ENCODE measurements around the gene MACC1. TPM values are rescaled to one million over a fixed set of nuclear protein-coding genes. Genes with fewer than 3 reads are reported as not detected.

Gene MACC1
- total and polyA plus RNA-seq, 2 of the 13 experiments (the other 11 are each of a cell fraction or from before 2014, with no cell fraction given), result 0.04 TPM; not detected in 1

DNA sequence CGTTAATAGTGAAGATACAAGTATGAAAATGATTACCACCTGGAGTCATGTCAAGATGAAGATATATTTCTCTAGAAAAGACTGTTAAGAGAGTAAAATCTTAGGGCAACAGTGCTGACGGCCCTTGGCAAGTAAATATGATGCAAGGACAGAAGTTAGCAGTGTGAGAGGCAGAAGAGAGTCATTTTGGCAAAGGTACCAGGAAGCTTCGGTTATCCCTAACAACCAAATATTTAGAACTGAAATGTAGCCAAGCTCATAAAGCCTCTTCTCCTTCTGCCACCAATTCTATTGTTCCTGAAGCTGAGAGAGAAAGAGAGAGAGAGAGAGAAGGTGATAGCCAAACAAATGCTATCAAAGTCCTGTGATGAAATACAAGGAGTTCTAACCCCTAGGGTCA, 109.6 kb downstream of the MACC1 start:
- TF ChIP-seq SCMH1 (CRISPR knock-in tag; IDR thresholded peaks at IDR 0.05; ENCODE audit: borderline replicate concordance) (no peak), ZBTB4 (CRISPR knock-in tag; IDR thresholded peaks at IDR 0.05; ENCODE audit: borderline replicate concordance) (no peak), ZNF468 (CRISPR knock-in tag; IDR thresholded peaks at IDR 0.05) (no peak), ZNF260 (CRISPR knock-in tag; IDR thresholded peaks at IDR 0.05; ENCODE audit: borderline replicate concordance, low read depth) (no peak), ZNF547 (CRISPR knock-in tag; IDR thresholded peaks at IDR 0.05) (no peak), SATB2 (CRISPR knock-in tag; IDR thresholded peaks at IDR 0.05) (no peak), ZNF230 (CRISPR knock-in tag; IDR thresholded peaks at IDR 0.05) (no peak), GLI4 (CRISPR knock-in tag; IDR thresholded peaks at IDR 0.05; ENCODE audit: borderline replicate concordance) (no peak), KLF16 (CRISPR knock-in tag; IDR thresholded peaks at IDR 0.05) (no peak), ATF7 (IDR thresholded peaks at IDR 0.05) (no peak), ATF7 (CRISPR knock-in tag; IDR thresholded peaks at IDR 0.05) (no peak), TOPORS (CRISPR knock-in tag; IDR thresholded peaks at IDR 0.05) (no peak), ARNT (IDR thresholded peaks at IDR 0.05) (no peak)
- TF ChIP-seq, protein P1, sequence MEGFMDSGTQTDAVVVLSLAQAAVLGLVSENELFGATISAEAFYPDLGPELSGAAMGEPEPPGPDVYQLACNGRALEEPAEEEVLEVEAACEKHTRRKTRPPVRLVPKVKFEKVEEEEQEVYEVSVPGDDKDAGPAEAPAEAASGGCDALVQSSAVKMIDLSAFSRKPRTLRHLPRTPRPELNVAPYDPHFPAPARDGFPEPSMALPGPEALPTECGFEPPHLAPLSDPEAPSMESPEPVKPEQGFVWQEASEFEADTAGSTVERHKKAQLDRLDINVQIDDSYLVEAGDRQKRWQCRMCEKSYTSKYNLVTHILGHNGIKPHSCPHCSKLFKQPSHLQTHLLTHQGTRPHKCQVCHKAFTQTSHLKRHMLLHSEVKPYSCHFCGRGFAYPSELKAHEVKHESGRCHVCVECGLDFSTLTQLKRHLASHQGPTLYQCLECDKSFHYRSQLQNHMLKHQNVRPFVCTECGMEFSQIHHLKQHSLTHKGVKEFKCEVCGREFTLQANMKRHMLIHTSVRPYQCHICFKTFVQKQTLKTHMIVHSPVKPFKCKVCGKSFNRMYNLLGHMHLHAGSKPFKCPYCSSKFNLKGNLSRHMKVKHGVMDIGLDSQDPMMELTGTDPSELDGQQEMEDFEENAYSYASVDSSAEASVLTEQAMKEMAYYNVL (CRISPR knock-in tag; IDR thresholded peaks at IDR 0.05; ENCODE audit: borderline replicate concordance), result no peak
- TF ChIP-seq, protein P2, sequence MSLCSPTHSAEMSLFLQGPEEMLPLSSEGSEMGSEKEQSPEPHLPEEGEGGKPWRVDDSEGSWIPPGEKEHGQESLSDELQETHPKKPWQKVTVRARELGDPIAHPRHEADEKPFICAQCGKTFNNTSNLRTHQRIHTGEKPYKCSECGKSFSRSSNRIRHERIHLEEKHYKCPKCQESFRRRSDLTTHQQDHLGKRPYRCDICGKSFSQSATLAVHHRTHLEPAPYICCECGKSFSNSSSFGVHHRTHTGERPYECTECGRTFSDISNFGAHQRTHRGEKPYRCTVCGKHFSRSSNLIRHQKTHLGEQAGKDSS (CRISPR knock-in tag; IDR thresholded peaks at IDR 0.05; ENCODE audit: borderline replicate concordance, low read depth), result no peak
- TF ChIP-seq, protein P3, sequence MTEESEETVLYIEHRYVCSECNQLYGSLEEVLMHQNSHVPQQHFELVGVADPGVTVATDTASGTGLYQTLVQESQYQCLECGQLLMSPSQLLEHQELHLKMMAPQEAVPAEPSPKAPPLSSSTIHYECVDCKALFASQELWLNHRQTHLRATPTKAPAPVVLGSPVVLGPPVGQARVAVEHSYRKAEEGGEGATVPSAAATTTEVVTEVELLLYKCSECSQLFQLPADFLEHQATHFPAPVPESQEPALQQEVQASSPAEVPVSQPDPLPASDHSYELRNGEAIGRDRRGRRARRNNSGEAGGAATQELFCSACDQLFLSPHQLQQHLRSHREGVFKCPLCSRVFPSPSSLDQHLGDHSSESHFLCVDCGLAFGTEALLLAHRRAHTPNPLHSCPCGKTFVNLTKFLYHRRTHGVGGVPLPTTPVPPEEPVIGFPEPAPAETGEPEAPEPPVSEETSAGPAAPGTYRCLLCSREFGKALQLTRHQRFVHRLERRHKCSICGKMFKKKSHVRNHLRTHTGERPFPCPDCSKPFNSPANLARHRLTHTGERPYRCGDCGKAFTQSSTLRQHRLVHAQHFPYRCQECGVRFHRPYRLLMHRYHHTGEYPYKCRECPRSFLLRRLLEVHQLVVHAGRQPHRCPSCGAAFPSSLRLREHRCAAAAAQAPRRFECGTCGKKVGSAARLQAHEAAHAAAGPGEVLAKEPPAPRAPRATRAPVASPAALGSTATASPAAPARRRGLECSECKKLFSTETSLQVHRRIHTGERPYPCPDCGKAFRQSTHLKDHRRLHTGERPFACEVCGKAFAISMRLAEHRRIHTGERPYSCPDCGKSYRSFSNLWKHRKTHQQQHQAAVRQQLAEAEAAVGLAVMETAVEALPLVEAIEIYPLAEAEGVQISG (CRISPR knock-in tag; IDR thresholded peaks at IDR 0.05), result no peak
- POLR2A ChIA-PET, result no interaction called here
- H3K4me2 ChIP-seq (ENCODE audit: low read depth, low read length), result no peak overlapping the region
- no peaks in the 10 kb centered on the region for H3K9me3 ChIP-seq (ENCODE audit: low read length)
- H3K27ac ChIP-seq (ENCODE audit: extremely low read length, insufficient read depth, low read length), result no peak overlapping the region
- in situ Hi-C loops (cut with HindIII; ENCODE audit: extremely low pct_ligation_motif_present, low pct_unique_long_range_greater_than_20kb), result no loop called here
- FAIRE-seq (no peak), ATAC-seq (no peak), DNase-seq (ENCODE audit: low spot score) (no peak)
- H3K4me3 ChIP-seq (replicated peaks in 1 of 3; ENCODE audit: insufficient read depth in 1 of 3, low read depth in 2 of 3, low read length in 3 of 3), result no peak overlapping the region
- 0% methylated on average over 3 of the region's 3 CpGs for WGBS (ENCODE audit: low lambda C conversion rate)
- intact Hi-C loops (cut with micrococcal nuclease; ENCODE audit: unreplicated experiment), result no loop called here
- H3K27me3 ChIP-seq (ENCODE audit: control insufficient read depth in 1 of 2, insufficient read depth in 2 of 2, low read length in 2 of 2), result no peaks in the 10 kb centered on the region
- BruUV-seq (replicated peaks), result no TSS peak
- no peak overlapping the region for H3K9ac ChIP-seq (ENCODE audit: insufficient read depth, low read depth, low read length)
- H3K36me3 ChIP-seq (replicated peaks in 1 of 2; ENCODE audit: control insufficient read depth in 1 of 2, insufficient read depth in 2 of 2, low read length in 2 of 2), result no peaks in the 10 kb centered on the region
- H3K4me1 ChIP-seq (ENCODE audit: insufficient read depth, low read length), result no peaks in the 10 kb centered on the region
- H2AFZ ChIP-seq (ENCODE audit: low read length), result no peak overlapping the region
- CTCF ChIA-PET (ENCODE audit: low intra/inter-chr PET ratio, low total read pairs), result no interaction called here
- no peaks in the 10 kb centered on the region for H4K20me1 ChIP-seq (ENCODE audit: insufficient read depth, low read length)
- H3K79me2 ChIP-seq (ENCODE audit: insufficient read depth, low read length), result no peaks in the 10 kb centered on the region
